SK-N-SH (cell line): ENCODE data around the gene LAPTM4A. TPM values are rescaled to one million over a fixed set of nuclear protein-coding genes. Genes with fewer than 3 reads are reported as not detected.

ENCODE experiments used
- CTCF ChIA-PET: fragments of 300-600, 350-600 bp; formaldehyde crosslinking; extraction: SDS; loops from one replicate; lab custom pipeline; 2021; lab: Yijun Ruan, JAX
- POLR2A ChIA-PET: fragments of 350-600 bp; sonication (Branson Sonifier 250); formaldehyde crosslinking; extraction: SDS; loops from one replicate; lab custom pipeline; 2020; ENCODE audit warnings: antibody characterized with exemption, inconsistent platforms; lab: Yijun Ruan, JAX
- DNase-seq: peaks from one replicate; pipeline ENCODE4 v3.0.0; 2012
- H2AFZ ChIP-seq: fragments of 200-600 bp; sonication (generic); 2 replicates; pipeline ENCODE4 v1.8.1; 2016; ENCODE audit warnings: antibody characterized with exemption, mild to moderate bottlenecking, low read depth
- H3F3A ChIP-seq: fragments of 200-600 bp; sonication (generic); replicated peaks from 2 replicates; pipeline ENCODE3; 2016; ENCODE audit warnings: antibody characterized with exemption, mild to moderate bottlenecking; ENCODE audit not compliant: insufficient read depth
- H3K27ac ChIP-seq, 2 experiments: fragments of 200-500 bp in 1 of 2; fragments of 200-600 bp in 1 of 2; sonication (Bioruptor generic) in 1 of 2; sonication (generic), shearing (Covaris generic) in 1 of 2; 2 replicates each; pipeline versions ENCODE4 v1.5.1 to v1.6.1; 2014 to 2016; ENCODE audit warnings: low read depth in 2 of 2, inconsistent platforms in 1 of 2, low read length in 1 of 2, mild to moderate bottlenecking in 1 of 2, mixed read lengths in 1 of 2
- H3K27me3 ChIP-seq: fragments of 200-600 bp; sonication (generic), shearing (Covaris generic); 2 replicates; pipeline ENCODE4 v1.6.1; 2016; ENCODE audit warnings: mixed run types; ENCODE audit not compliant: insufficient read depth
- H3K36me3 ChIP-seq, 2 experiments: fragments of 200-500 bp in 1 of 2; fragments of 200-600 bp in 1 of 2; sonication (Bioruptor generic) in 1 of 2; sonication (generic) in 1 of 2; replicated peaks in 1 of 2; 2 replicates each; pipeline versions ENCODE3 to v1.5.1; 2014 to 2016; ENCODE audit warnings: low read length in 1 of 2, mild to moderate bottlenecking in 1 of 2; ENCODE audit not compliant: insufficient read depth in 2 of 2, control insufficient read depth in 1 of 2
- H3K4me1 ChIP-seq, 2 experiments: fragments of 200-500 bp in 1 of 2; fragments of 200-600 bp in 1 of 2; sonication (Bioruptor generic) in 1 of 2; sonication (generic), shearing (Covaris generic) in 1 of 2; 2 replicates each; pipeline versions ENCODE4 v1.5.1 to v1.6.1; 2014 to 2016; ENCODE audit warnings: low read depth in 1 of 2, low read length in 1 of 2, mixed run types in 1 of 2; ENCODE audit not compliant: insufficient read depth in 2 of 2, control insufficient read depth in 1 of 2
- H3K4me2 ChIP-seq: fragments of 200-600 bp; sonication (generic), shearing (Covaris generic); 2 replicates; pipeline ENCODE4 v1.6.1; 2017; ENCODE audit warnings: mixed run types
- H3K4me3 ChIP-seq, 2 experiments: fragments of 200-500 bp in 1 of 2; fragments of 200-600 bp in 1 of 2; sonication (Bioruptor generic) in 1 of 2; sonication (generic), shearing (Covaris generic) in 1 of 2; 2 replicates each; pipeline versions ENCODE4 v1.5.1 to v1.8.1; 2014 to 2016; ENCODE audit warnings: low read depth in 2 of 2, inconsistent platforms in 1 of 2, low read length in 1 of 2, mild to moderate bottlenecking in 1 of 2, mixed read lengths in 1 of 2, moderate library complexity in 1 of 2
- H3K79me2 ChIP-seq: fragments of 200-600 bp; sonication (generic); 2 replicates; pipeline ENCODE4 v1.8.1; 2017; ENCODE audit warnings: mild to moderate bottlenecking; ENCODE audit not compliant: insufficient read depth
- H3K9ac ChIP-seq: fragments of 200-600 bp; sonication (generic); 2 replicates; pipeline ENCODE4 v1.6.1; 2017; ENCODE audit warnings: mixed run types
- H3K9me2 ChIP-seq: fragments of 200-600 bp; sonication (generic); 2 replicates; pipeline ENCODE4 v1.6.1; 2017; ENCODE audit warnings: mixed run types
- H3K9me3 ChIP-seq: fragments of 200-600 bp; sonication (generic); 2 replicates; pipeline ENCODE4 v1.6.1; 2017; ENCODE audit warnings: mixed run types, mild to moderate bottlenecking, moderate library complexity
- H4K20me1 ChIP-seq: fragments of 200-600 bp; sonication (generic); 2 replicates; pipeline ENCODE4 v1.6.1; 2017; ENCODE audit warnings: mild to moderate bottlenecking, mixed run types; ENCODE audit not compliant: insufficient read depth
- CTCF ChIP-seq: fragments of 200-600 bp; sonication (generic); IDR thresholded peaks from 2 replicates; pipeline ENCODE4 v1.6.1; 2017; ENCODE audit warnings: antibody characterized with exemption, mild to moderate bottlenecking, moderate library complexity
- ELF1 ChIP-seq: IDR thresholded peaks from 2 replicates; pipeline ENCODE4 v1.4.0; 2012
- EZH2phosphoT487 ChIP-seq: fragments of 200-600 bp; sonication (generic); IDR thresholded peaks from 2 replicates; pipeline ENCODE4 v1.6.1; 2017; ENCODE audit warnings: low read depth, mixed run types, mild to moderate bottlenecking, antibody characterized with exemption, moderate library complexity, borderline replicate concordance
- FOXJ3 ChIP-seq: sonication (generic); formaldehyde crosslinking; IDR thresholded peaks from 2 replicates; pipeline ENCODE4 v1.5.1; 2020; ENCODE audit warnings: mild to moderate bottlenecking, missing genetic modification reagents
- GABPA ChIP-seq: IDR thresholded peaks from 2 replicates; pipeline ENCODE4 v1.4.0; 2012; ENCODE audit warnings: low read depth, mild to moderate bottlenecking
- MAX ChIP-seq: IDR thresholded peaks from 2 replicates; pipeline ENCODE4 v1.4.0; 2012; ENCODE audit warnings: low read depth
- MEF2A ChIP-seq: IDR thresholded peaks from 2 replicates; pipeline ENCODE4 v1.4.0; 2012; ENCODE audit warnings: low read depth, borderline replicate concordance
- MXI1 ChIP-seq: IDR thresholded peaks from 2 replicates; pipeline ENCODE4 v1.6.1; 2012; ENCODE audit warnings: mild to moderate bottlenecking, low read depth, low read length, improper control_type of control experiment
- PBX3 ChIP-seq: IDR thresholded peaks from 2 replicates; pipeline ENCODE4; 2012
- POLR2AphosphoS5 ChIP-seq: IDR thresholded peaks from 2 replicates; pipeline ENCODE4 v1.6.1; 2012; ENCODE audit warnings: low read depth, low read length
- RCOR1 ChIP-seq: fragments of 150-350 bp; IDR thresholded peaks from 2 replicates; pipeline ENCODE4 v1.6.1; 2017; ENCODE audit warnings: antibody characterized with exemption, low read length
- SIN3A ChIP-seq: IDR thresholded peaks from 2 replicates; pipeline ENCODE4 v1.6.1; 2012; ENCODE audit warnings: low read depth, mild to moderate bottlenecking, low read length, moderate library complexity, borderline replicate concordance
- SMC3 ChIP-seq: IDR thresholded peaks from 2 replicates; pipeline ENCODE4 v1.6.1; 2012; ENCODE audit warnings: low read depth, low read length, improper control_type of control experiment
- TAF1 ChIP-seq: IDR thresholded peaks from 2 replicates; pipeline ENCODE4 v1.6.1; 2012; ENCODE audit warnings: low read depth, mild to moderate bottlenecking, low read length, moderate library complexity, borderline replicate concordance
- TEAD4 ChIP-seq: IDR thresholded peaks from 2 replicates; pipeline ENCODE4 v1.4.0; 2012; ENCODE audit warnings: mild to moderate bottlenecking, borderline replicate concordance; ENCODE audit not compliant: insufficient read depth
- USF1 ChIP-seq: IDR thresholded peaks from 2 replicates; pipeline ENCODE4 v1.4.0; 2012; ENCODE audit warnings: low read depth, borderline replicate concordance
- WGBS: methylation state at CpG from one replicate; pipeline ENCODE4 v1.1.6; 2017; ENCODE audit warnings: low lambda C conversion rate; 5-methylcytosine and 5-hydroxymethylcytosine counted together
- polyA plus RNA-seq, 3 experiments: library from polyadenylated mRNA; depleted of rRNA; stranded (reverse); fragments of >200 nt; gene quantifications; 2 replicates each; pipeline ENCODE4 v1.2.3, GENCODE V29; 2012

The LAPTM4A gene
- polyA plus RNA-seq, 1 of the 3 experiments (the other 2 are of a cell fraction) = 306 TPM

GRCh38 chr2:20042531-20042930, 8.9 kb downstream of the LAPTM4A start:
- 60% methylated on average over 2 of the region's 2 CpGs for WGBS
- ChIA-PET POLR2A (no interaction called here), CTCF (interaction anchor here (0.6 to 8.0 kb wide), 6 partner anchors 9 to 1939 kb away, joined by 3 to 82 read pairs (median 4); partner anchors contain the start of genes LAPTM4A and MATN3)
- Histone ChIP-seq H2AFZ (no peak overlapping the region), H4K20me1 (peaks cover 74% of the 10 kb centered on the region), H3K27me3 (no peaks in the 10 kb centered on the region), H3K27ac (no peak overlapping the region), H3K9ac (no peak overlapping the region), H3K9me2 (no peaks in the 10 kb centered on the region), H3K36me3 (peaks cover 26 to 43% of the 10 kb centered on the region in 2 experiments), H3K79me2 (peaks cover 97% of the 10 kb centered on the region), H3F3A (no peaks in the 10 kb centered on the region), H3K4me3 (no peak overlapping the region), H3K9me3 (no peaks in the 10 kb centered on the region), H3K4me1 (peaks cover 3 to 10% of the 10 kb centered on the region in 2 experiments; a peak in 3 of 4 replicates), H3K4me2 (no peak overlapping the region)
- DNase-seq = no peak
- no peak for TF ChIP-seq USF1
- TF ChIP-seq EZH2phosphoT487 = no peak
- no peak for TF ChIP-seq POLR2AphosphoS5
- TF ChIP-seq SIN3A = no peak
- TF ChIP-seq FOXJ3 (CRISPR knock-in tag) = no peak
- no peak for TF ChIP-seq CTCF
- TF ChIP-seq MXI1 = no peak
- TF ChIP-seq PBX3 = no peak
- TF ChIP-seq GABPA = no peak
- TF ChIP-seq SMC3 = no peak
- no peak for TF ChIP-seq RCOR1
- TF ChIP-seq ELF1 = no peak
- no peak for TF ChIP-seq TAF1
- TF ChIP-seq TEAD4 = no peak
- TF ChIP-seq MEF2A = no peak
- TF ChIP-seq MAX = no peak
